Embryonic facial prominence (tissue), 1 donor: ENCODE measurements around the gene SERPINH1.

Experiments
- DNase-seq: peaks from one replicate; pipeline ENCODE4 v3.0.0-alpha.2; 2016; ENCODE audit errors: extremely low spot score

SERPINH1 gene

GRCh38 chr11:75596914-75597313 lies 34.9 kb downstream of the SERPINH1 start:
- DNase-seq, result no peak

DNA sequence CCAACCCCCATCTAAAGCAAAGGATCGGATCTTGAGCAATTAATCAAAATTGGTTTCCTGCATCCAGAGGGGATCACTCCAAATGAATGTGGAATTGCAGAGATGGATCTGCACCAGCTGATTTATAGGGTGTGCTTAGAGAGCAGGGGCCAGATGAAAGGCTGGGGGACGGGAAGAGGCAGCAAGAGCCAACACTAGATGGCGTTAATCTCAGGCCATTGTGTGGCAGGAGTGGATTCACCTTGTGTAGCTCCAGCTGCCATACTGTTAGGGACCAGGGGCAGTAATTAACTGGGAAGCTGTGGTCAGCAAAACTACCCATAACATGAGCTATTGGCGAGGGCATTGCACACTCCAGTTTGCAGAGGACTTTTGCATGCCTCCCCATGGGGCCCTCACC lies 35.6 kb downstream of the SERPINH1 start:
- no peak for DNase-seq

DNA sequence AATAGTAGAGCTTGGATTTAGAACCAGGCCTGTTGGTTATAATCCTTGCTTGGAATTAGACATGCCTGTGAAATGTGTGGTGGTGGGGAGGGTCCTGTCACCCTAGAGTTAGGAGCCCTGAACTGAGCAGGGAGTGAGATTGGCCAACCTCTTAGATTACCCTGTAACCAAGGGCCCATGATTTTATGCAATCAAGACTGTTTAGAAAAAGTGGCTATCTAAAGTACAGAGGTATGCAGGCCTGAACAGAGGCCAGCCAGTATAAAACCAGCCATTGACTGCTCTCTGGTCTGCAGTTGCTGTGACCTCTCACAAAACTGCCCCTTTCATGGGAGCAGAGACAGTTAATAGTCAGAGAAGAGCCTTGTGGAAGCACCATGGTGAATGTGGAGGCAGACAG lies 36.2 kb downstream of the SERPINH1 start:
- no peak for DNase-seq

DNA sequence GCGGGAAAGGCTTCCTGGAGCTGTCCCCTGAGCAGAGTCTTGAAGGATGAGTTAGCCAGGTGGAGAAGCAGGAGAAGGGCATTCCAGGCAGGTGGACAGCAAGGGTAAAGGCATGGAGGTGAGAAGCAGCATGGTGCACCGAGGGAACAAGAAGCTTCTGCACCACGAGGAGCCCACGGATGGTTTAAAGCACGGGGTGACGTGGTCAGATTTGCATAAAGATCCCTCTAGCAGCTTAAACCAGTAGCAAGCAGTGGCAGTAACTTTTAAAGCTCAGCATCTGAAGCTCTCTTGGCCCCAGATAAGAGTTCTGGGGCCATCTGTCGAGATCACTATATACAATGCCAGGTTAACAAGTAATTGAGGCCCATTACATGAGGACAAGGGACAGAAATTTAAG lies 36.8 kb downstream of the SERPINH1 start:
- no peak for DNase-seq

DNA sequence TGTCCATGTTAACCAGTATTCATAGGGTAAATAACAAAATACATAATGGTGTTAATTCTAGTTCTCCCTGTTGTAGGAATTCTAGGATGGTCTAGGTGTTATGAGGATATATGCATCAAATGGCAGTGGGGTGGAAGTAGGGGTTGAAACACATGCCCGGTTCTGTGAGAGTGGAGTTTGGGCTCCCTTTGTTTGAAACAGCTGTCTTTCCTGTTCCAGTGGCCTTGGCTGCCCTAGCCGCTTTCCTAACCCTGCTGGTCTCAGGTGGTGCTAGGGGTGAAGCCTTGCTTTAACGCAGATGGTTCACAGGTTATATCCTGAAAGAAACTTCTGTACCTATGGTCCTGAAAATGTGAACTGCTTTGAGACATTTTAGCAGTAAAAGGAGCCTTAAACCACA lies 38.3 kb downstream of the SERPINH1 start:
- no peak for DNase-seq

- DNase-seq, result no peak
These were observed 39.4 kb downstream of the SERPINH1 start for GRCh38 chr11:75601494-75601893.

DNA sequence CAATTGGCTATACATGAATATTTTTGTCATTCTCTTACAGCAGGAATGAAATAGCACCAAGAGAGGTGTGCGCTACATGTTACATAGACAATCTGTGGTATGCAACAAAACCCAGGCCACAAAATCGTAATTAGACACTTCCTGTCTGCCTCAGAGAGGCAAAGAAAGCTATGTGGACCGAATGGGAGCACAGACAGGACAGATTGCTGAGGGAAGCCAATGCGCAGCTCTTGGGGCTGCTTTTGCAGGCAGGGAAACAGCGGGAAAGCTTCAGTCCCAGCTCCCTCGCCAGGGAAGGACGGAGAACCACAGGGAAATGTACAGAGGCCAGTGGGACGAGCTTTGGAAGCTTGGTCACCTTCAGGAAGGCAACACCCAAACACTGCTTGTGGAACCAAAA lies 40.9 kb downstream of the SERPINH1 start:
- DNase-seq, result no peak

DNA sequence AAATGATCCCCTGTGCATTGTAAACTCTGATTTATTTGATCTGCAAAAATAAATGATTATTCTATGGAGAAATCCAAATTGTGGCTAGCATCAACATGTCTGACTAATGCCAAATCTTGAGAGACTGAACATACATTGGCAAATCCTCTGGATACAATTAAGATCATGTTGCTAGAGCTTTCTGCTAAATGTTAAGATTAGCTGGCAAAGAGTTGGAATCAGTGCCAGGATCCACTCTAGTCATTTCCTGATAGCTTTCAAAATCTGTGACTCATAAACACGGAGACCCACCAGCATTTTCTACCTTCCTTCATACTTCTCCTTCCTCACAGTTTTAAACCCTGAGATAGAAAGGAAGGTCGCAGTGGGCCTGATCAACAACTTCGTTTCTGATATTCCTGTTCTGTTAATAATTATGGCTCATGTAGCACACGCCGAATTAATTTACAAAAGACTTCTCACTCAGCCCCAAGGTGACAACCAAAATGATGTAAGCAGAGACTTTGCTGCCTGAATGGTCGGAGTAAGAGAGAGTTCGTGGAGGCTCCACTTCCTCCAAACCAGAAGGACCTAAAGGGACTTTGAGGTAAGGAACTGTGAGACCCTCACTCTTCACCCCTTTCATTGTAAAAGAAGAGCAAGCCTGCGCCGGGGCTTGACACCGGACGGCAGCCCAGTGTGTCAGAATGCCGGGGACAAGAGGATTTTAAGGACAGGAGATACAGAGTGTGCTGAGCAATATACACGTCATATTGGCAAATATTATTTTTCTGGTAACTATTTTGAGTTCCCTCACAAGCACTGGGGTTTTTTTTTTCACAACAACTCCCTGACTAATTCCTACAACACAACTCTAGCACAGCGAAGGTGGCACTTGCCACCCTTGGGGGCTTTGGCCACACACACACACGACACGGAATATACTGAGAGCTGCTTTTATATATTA lies 42.0 kb downstream of the SERPINH1 start:
- DNase-seq, result no peak

- no peak for DNase-seq
These were observed 44.0 kb downstream of the SERPINH1 start for GRCh38 chr11:75606099-75606498.

DNA sequence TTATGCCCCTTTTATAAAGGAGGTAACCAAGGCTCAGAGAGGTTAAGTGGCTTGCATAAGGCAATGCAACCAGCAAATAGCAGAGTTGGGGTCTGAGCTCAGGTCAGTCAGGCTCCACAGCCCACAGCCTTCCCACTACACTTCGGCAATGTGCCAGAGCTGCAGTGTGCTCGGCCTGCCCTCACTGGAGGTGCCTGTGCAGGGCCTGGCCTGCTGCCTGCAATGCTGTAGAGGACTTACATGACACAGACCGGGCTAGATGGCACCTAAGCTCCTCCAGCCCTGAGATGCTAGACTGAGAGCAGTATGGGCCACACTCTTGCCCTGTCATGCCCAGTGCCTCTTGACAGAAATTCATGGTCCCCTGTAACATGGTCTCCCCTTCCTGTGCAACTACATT lies 49.8 kb downstream of the SERPINH1 start:
- DNase-seq, result no peak

- no peak for DNase-seq
These were observed 53.7 kb downstream of the SERPINH1 start for GRCh38 chr11:75615751-75616150.

GRCh38 chr11:75616281-75616680 lies 54.2 kb downstream of the SERPINH1 start:
- DNase-seq, result no peak
